22Rv1 (cell line): Measurements from ENCODE around the gene EFNB3.

Experiments used
- H3K27ac ChIP-seq: fragments of 450-650 bp; 2 replicates; pipeline ENCODE4 v1.5.1; 2017
- ZFX ChIP-seq: fragments of 450-650 bp; IDR thresholded peaks from 2 replicates; pipeline ENCODE4 v1.6.1; 2017; ENCODE audit warnings: antibody characterized with exemption, borderline replicate concordance
- TF ChIP-seq, protein P1 (sequence below): fragments of 450-650 bp; IDR thresholded peaks from 2 replicates; pipeline ENCODE4 v1.5.1; 2017; ENCODE audit warnings: mild to moderate bottlenecking

Gene EFNB3

DNA sequence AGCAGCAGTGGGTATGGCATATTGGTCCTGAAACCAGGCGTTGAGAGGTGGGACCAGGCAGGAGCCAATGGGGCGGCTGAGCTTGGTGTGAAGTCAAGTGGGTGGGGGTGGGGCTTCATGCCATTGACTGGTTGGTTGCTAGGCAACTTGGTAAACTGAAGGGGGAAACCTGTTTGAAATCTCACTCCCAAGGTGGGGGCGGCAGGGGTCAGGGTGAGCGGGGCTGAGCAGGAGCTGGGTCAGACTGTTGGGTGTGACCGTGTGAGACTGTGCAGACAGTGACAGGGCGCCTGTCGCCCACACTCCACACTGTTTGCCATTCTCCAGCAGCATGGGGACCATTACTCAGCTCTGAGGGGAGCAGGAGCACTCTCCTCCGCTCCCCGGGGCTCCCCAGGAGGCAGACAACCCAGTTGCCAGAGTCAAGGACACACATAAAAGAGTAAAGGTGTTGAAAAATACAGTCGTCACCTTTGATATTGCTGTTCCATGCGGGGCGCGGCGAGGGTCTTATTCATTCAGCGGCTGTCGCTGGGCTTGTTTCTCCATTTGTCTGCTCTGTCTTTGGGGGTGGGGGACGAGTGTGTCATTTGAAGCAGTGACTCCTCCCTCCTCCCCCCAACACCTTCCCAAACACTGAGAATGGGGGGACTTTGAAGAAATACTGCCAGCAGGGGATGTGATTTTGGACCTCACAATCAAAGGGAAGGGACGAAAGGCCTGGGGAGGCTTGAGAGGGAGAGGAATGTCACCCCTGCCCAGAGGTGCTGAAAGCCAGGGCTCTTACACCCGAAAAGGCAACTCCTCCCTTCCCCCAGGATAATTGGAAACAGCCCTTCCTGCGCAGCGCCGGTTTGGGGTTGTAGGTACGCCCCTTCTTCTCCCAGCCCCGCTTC, 1.2 kb upstream of the EFNB3 start:
- TF ChIP-seq ZFX: no peak
- TF ChIP-seq, protein P1, sequence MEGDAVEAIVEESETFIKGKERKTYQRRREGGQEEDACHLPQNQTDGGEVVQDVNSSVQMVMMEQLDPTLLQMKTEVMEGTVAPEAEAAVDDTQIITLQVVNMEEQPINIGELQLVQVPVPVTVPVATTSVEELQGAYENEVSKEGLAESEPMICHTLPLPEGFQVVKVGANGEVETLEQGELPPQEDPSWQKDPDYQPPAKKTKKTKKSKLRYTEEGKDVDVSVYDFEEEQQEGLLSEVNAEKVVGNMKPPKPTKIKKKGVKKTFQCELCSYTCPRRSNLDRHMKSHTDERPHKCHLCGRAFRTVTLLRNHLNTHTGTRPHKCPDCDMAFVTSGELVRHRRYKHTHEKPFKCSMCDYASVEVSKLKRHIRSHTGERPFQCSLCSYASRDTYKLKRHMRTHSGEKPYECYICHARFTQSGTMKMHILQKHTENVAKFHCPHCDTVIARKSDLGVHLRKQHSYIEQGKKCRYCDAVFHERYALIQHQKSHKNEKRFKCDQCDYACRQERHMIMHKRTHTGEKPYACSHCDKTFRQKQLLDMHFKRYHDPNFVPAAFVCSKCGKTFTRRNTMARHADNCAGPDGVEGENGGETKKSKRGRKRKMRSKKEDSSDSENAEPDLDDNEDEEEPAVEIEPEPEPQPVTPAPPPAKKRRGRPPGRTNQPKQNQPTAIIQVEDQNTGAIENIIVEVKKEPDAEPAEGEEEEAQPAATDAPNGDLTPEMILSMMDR: no peak
- H3K27ac ChIP-seq: peak overlapping the region; percentile 41; the same call in 1 of the 2 replicates

DNA sequence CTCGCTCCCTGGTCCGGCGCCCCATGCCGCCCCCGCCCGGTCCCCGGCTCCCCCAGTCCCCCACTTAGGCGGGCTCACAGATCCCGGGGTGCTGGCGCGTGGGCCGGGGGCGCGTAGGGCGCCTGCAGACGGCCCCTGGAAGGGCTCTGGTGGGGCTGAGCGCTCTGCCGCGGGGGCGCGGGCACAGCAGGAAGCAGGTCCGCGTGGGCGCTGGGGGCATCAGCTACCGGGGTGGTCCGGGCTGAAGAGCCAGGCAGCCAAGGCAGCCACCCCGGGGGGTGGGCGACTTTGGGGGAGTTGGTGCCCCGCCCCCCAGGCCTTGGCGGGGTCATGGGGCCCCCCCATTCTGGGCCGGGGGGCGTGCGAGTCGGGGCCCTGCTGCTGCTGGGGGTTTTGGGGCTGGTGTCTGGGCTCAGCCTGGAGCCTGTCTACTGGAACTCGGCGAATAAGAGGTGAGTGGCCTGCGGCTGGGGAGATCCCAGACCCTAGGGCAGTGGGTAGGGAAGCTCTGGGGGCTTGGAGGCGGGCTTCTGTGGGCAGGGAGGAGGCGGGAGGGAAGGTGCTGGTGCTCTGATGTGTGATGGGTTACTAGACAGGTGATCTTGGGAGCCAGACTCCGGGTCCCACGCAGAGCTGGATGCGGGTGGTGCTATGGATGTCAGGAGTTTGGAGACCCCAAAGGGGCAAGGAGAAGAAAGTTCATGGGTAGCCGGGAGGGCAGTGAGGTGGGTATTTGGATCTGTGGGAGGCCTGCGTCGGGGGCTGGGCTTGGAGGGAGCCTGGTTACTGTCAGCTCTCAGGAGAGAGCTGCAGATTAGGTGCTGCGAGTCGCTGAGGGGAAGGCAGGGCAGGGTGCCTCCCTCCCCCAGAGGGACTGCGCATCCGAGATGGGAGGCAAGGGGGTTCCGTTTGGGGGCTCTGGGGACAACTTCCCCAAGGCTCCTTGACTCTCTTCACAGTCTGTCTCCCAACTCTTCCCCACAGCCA, 560 bp downstream of the EFNB3 start:
- no peak for TF ChIP-seq ZFX
- TF ChIP-seq, protein P1: no peak
- peak overlapping the region; percentile 41; the same call in 1 of the 2 replicates for H3K27ac ChIP-seq

- TF ChIP-seq, protein P1: no peak
- no peak for TF ChIP-seq ZFX
- H3K27ac ChIP-seq: no peak overlapping the region
Observed at GRCh38 chr17:7706631-7707354, 1.8 kb downstream of the EFNB3 start.

- H3K27ac ChIP-seq: no peak overlapping the region
- TF ChIP-seq, protein P1: no peak
- no peak for TF ChIP-seq ZFX
Observed at GRCh38 chr17:7707446-7707845, 2.4 kb downstream of the EFNB3 start.

DNA sequence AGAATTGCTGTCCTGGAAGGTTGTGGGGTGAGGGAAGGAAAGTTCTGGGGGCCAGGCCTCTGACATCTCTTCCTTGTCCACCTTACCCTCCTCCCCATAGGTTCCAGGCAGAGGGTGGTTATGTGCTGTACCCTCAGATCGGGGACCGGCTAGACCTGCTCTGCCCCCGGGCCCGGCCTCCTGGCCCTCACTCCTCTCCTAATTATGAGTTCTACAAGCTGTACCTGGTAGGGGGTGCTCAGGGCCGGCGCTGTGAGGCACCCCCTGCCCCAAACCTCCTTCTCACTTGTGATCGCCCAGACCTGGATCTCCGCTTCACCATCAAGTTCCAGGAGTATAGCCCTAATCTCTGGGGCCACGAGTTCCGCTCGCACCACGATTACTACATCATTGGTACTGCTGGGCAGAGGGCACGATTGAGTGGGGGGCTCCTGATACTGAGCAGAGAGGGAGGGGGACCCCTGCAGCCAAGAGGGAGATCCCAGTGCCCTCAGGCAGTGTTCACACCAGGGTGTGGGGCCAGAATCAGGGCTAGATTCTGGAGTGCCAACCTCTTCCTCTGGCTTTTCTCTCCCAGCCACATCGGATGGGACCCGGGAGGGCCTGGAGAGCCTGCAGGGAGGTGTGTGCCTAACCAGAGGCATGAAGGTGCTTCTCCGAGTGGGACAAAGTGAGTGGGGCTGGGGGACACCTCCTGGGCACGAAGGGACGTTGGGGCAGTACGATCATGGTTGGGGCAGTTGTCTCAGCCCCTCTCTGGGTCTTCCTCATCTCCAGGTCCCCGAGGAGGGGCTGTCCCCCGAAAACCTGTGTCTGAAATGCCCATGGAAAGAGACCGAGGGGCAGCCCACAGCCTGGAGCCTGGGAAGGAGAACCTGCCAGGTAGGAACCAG, 3.1 kb downstream of the EFNB3 start:
- no peak overlapping the region for H3K27ac ChIP-seq

More for the DNA sequence above, 3.1 kb downstream of the EFNB3 start:
- no peak for TF ChIP-seq ZFX
- TF ChIP-seq, protein P1: no peak
